SK-N-MC (cell line): Measurements from ENCODE around the gene CD38.

ENCODE experiments used
- EZH2 ChIP-seq: fragments of 200-600 bp; sonication (generic); IDR thresholded peaks from one replicate; pipeline ENCODE4 v1.6.1; 2017; ENCODE audit warnings: antibody characterized with exemption
- FOXP2 ChIP-seq: optimal IDR thresholded peaks from 2 replicates; pipeline ENCODE3; 2011; ENCODE audit warnings: mild to moderate bottlenecking, moderate library complexity; ENCODE audit not compliant: insufficient read depth; ENCODE audit errors: extremely low read length, control extremely low read depth
- POLR2AphosphoS5 ChIP-seq: IDR thresholded peaks from 2 replicates; pipeline ENCODE4 v1.6.1; 2012; ENCODE audit warnings: mild to moderate bottlenecking, low read depth, low read length, borderline replicate concordance

- TF ChIP-seq POLR2AphosphoS5 = no peak
- no peak for TF ChIP-seq EZH2
- TF ChIP-seq FOXP2 = no peak
Observed at GRCh38 chr4:15740764-15741404, 37.2 kb upstream of the CD38 start.
